Neuronal stem cell (in vitro differentiated cells): ENCODE data around the gene KRTAP12-1.
"Not testable (repeated sequence)": the region's sequence is repeated elsewhere in the genome, so short reads cannot be mapped to it uniquely, and the experiment has no call there.

Experiments used
- DNase-seq: peaks from one replicate; pipeline ENCODE4 v3.0.0-alpha.2; 2013; ENCODE audit warnings: low spot score
- H2AFZ ChIP-seq: one replicate; pipeline ENCODE4 v1.6.1; 2013; ENCODE audit warnings: mild to moderate bottlenecking, low read length, inconsistent platforms
- H2AK5ac ChIP-seq: 2 replicates; pipeline ENCODE4 v1.6.1; 2013; ENCODE audit warnings: low read depth, mild to moderate bottlenecking, inconsistent platforms, low read length, moderate library complexity, mixed read lengths
- H2BK120ac ChIP-seq: 2 replicates; pipeline ENCODE4 v1.6.1; 2013; ENCODE audit warnings: low read depth, mild to moderate bottlenecking, inconsistent platforms, low read length, moderate library complexity, mixed read lengths
- H2BK12ac ChIP-seq: one replicate; pipeline ENCODE4 v1.6.1; 2013; ENCODE audit warnings: low read length, inconsistent platforms
- H2BK15ac ChIP-seq: 2 replicates; pipeline ENCODE4 v1.6.1; 2013; ENCODE audit warnings: mild to moderate bottlenecking, low read length, inconsistent platforms, mixed read lengths
- H2BK5ac ChIP-seq: one replicate; pipeline ENCODE4 v1.6.1; 2013; ENCODE audit warnings: inconsistent platforms, mild to moderate bottlenecking, low read length, moderate library complexity
- H3K14ac ChIP-seq: one replicate; pipeline ENCODE4 v1.6.1; 2013; ENCODE audit warnings: low read length, inconsistent platforms
- H3K18ac ChIP-seq: 2 replicates; pipeline ENCODE4 v1.6.1; 2013; ENCODE audit warnings: low read length, inconsistent platforms
- H3K23ac ChIP-seq: 2 replicates; pipeline ENCODE4 v1.6.1; 2013; ENCODE audit warnings: low read depth, mild to moderate bottlenecking, mixed read lengths, low read length, inconsistent platforms; ENCODE audit not compliant: poor library complexity
- H3K27ac ChIP-seq: replicated peaks from 3 replicates; pipeline ENCODE4 v1.5.1; 2013; ENCODE audit warnings: low read length, inconsistent platforms
- H3K27me3 ChIP-seq, 3 experiments: 2 replicates each; pipeline ENCODE4 v1.6.1; 2013; ENCODE audit warnings: low read length in 3 of 3, mild to moderate bottlenecking in 2 of 3, inconsistent platforms in 1 of 3, low read depth in 1 of 3, mixed read lengths in 1 of 3, moderate library complexity in 1 of 3; ENCODE audit not compliant: control insufficient read depth in 3 of 3, insufficient read depth in 3 of 3
- H3K36me3 ChIP-seq, 2 donors: replicated peaks in 1 of 2; 2 replicates each; pipeline ENCODE4 v1.6.1; 2013; ENCODE audit warnings: low read length in 2 of 2; ENCODE audit not compliant: control insufficient read depth in 2 of 2, insufficient read depth in 2 of 2
- H3K4ac ChIP-seq: 2 replicates; pipeline ENCODE4 v1.6.1; 2013; ENCODE audit warnings: inconsistent platforms, mild to moderate bottlenecking, low read length, moderate library complexity
- H3K4me1 ChIP-seq, 2 donors: 1 replicate in 1 of 2; 2 replicates in 1 of 2; pipeline ENCODE4 v1.6.1; 2013; ENCODE audit warnings: low read length in 2 of 2, low read depth in 1 of 2; ENCODE audit not compliant: control insufficient read depth in 2 of 2, insufficient read depth in 1 of 2
- H3K4me2 ChIP-seq: one replicate; pipeline ENCODE4 v1.6.1; 2013; ENCODE audit warnings: mild to moderate bottlenecking, low read length, inconsistent platforms; ENCODE audit not compliant: insufficient read depth, poor library complexity, severe bottlenecking
- H3K4me3 ChIP-seq, 2 donors: 2 replicates each; pipeline ENCODE4 v1.5.1; 2013; ENCODE audit warnings: low read length in 2 of 2, mild to moderate bottlenecking in 2 of 2, inconsistent platforms in 1 of 2, moderate library complexity in 1 of 2
- H3K79me1 ChIP-seq: one replicate; pipeline ENCODE4 v1.6.1; 2013; ENCODE audit warnings: low read depth, mild to moderate bottlenecking, inconsistent platforms, low read length, moderate library complexity
- H3K9ac ChIP-seq: one replicate; pipeline ENCODE4 v1.6.1; 2013; ENCODE audit warnings: mild to moderate bottlenecking, low read depth, low read length, inconsistent platforms; ENCODE audit not compliant: poor library complexity
- H3K9me3 ChIP-seq, 2 donors: replicated peaks in 1 of 2; 2 replicates each; pipeline versions ENCODE3 to v1.6.1; 2013; ENCODE audit warnings: low read length in 2 of 2, mild to moderate bottlenecking in 2 of 2, inconsistent platforms in 1 of 2, low read depth in 1 of 2, mixed read lengths in 1 of 2, moderate library complexity in 1 of 2; ENCODE audit not compliant: control insufficient read depth in 2 of 2, insufficient read depth in 1 of 2
- H4K8ac ChIP-seq: one replicate; pipeline ENCODE4 v1.6.1; 2013; ENCODE audit warnings: low read depth, mild to moderate bottlenecking, inconsistent platforms, low read length, moderate library complexity
- H4K91ac ChIP-seq: one replicate; pipeline ENCODE4 v1.6.1; 2013; ENCODE audit warnings: low read length, low read depth, mild to moderate bottlenecking, inconsistent platforms; ENCODE audit not compliant: poor library complexity
- WGBS, 2 donors: extraction: QIAGEN DNeasy Blood & Tissue Kit; methylation state at CpG; one replicate each; pipeline ENCODE4 v1.1.7; 2013; ENCODE audit warnings: missing lambda C conversion rate in 2 of 2, mixed read lengths in 1 of 2; ENCODE audit not compliant: insufficient read length in 2 of 2, insufficient replicate concordance in 1 of 2; ENCODE audit errors: extremely low coverage in 2 of 2; 5-methylcytosine and 5-hydroxymethylcytosine counted together

KRTAP12-1 gene

DNA sequence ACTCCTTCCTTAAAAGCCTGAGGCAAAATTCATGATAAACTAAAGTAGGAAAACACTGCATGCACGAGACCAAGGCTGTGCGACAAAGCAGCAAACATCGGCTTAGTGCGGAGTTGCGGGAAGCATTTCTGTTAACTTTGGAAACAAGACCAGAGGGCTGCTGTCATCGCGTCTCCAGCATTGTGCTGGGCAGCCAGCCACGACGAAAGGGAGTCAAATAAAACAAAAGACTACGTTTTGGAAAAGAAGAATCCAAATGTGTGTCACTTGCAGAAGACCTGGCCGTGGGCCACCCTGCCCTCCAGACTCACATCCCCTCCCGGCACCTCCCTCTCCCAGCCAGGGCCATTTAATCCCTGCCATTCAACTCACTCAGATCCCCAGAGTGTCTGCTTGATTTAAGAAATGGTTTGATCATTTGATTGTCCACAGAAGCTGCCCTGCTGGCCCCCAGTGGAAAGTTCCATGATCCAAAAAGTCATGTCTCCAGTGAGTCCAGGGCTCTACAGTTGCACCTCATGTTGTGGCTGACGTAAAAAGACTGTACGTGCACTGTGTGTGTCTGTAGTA, 38.1 kb downstream of the KRTAP12-1 start:
- Histone ChIP-seq H3K4ac (no peak overlapping the region), H3K4me2 (no peak overlapping the region), H3K23ac (no peak overlapping the region), H2BK120ac (no peak overlapping the region), H3K27ac (no peak overlapping the region), H4K8ac (no peak overlapping the region), H4K91ac (no peak overlapping the region), H2BK15ac (no peak overlapping the region), H2BK12ac (no peak overlapping the region), H3K36me3 (no peaks in the 10 kb centered on the region), H3K79me1 (no peaks in the 10 kb centered on the region), H2AK5ac (no peak overlapping the region), H3K27me3 (peaks cover 0 to 15% (median 0%) of the 10 kb centered on the region in 3 experiments), H3K14ac (no peak overlapping the region), H2AFZ (no peak overlapping the region), H3K9me3 (peaks cover 4 to 6% of the 10 kb centered on the region in 2 donors), H3K4me1 (peaks cover 0 to 3% of the 10 kb centered on the region in 2 donors), H3K4me3 (no peak overlapping the region), H2BK5ac (no peak overlapping the region), H3K18ac (no peak overlapping the region), H3K9ac (no peak overlapping the region)
- DNase-seq = no peak
- no CpG with 5 or more reads among the region's 14 CpGs for WGBS, 2 donors

DNA sequence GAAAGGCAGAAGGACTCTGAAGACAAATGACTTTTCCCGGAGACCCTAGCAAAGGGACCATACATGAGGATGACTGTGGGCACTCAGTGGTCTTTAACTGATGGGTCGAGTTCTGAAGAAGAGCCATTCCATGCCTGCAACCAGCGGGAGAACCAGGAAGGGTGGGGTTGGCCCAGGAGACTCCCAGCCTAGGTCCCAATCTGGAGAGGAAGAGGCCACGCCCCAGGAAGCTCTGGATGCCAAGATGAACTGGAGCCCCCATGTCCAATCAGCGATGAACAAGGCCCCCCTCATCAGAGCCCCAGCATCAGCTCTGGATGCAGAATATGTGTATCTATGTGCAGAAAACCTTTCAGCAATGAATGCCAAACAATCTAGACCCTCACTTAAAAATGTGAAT, 41.2 kb downstream of the KRTAP12-1 start:
- peaks cover 5 to 11% of the 10 kb centered on the region in 2 donors for H3K4me1 ChIP-seq
- no peak overlapping the region for H3K27ac ChIP-seq
- no peak overlapping the region for H3K18ac ChIP-seq
- H3K4me3 ChIP-seq = no peak overlapping the region
- peaks cover 4 to 6% of the 10 kb centered on the region in 2 donors for H3K9me3 ChIP-seq
- DNase-seq = no peak
- H3K14ac ChIP-seq = no peak overlapping the region
- no peak overlapping the region for H4K91ac ChIP-seq
- H3K36me3 ChIP-seq = no peaks in the 10 kb centered on the region
- H3K27me3 ChIP-seq = no peaks in the 10 kb centered on the region
- no peaks in the 10 kb centered on the region for H3K79me1 ChIP-seq
- H2BK5ac ChIP-seq = no peak overlapping the region
- H2BK15ac ChIP-seq = no peak overlapping the region
- H2AK5ac ChIP-seq = no peak overlapping the region
- no peak overlapping the region for H3K4me2 ChIP-seq
- H3K9ac ChIP-seq = no peak overlapping the region
- no peak overlapping the region for H3K23ac ChIP-seq
- H2BK120ac ChIP-seq = no peak overlapping the region
- H3K4ac ChIP-seq = no peak overlapping the region
- no peak overlapping the region for H4K8ac ChIP-seq
- no peak overlapping the region for H2BK12ac ChIP-seq
- no CpG with 5 or more reads among the region's 5 CpGs for WGBS, 2 donors
- H2AFZ ChIP-seq = no peak overlapping the region

DNA sequence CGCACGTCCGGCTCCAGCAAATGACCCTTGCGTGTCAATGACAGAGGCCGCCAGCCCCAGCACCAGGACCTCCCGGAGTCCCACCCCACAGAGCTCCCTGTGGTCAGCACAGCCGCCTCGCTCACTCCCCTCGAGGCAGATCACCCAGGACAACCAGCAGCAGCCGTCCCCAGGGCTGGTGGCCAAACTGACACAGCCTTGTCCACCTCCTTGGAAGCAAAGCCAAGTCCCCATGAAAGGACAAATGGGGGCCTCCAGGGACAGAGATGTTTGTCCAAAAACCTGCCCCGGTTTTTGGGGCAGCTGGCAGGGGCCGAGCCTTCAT, 42.7 kb downstream of the KRTAP12-1 start:
- no peak overlapping the region for H2AFZ ChIP-seq
- no peak overlapping the region for H2BK120ac ChIP-seq
- H2BK12ac ChIP-seq = no peak overlapping the region
- no peak overlapping the region for H4K8ac ChIP-seq
- peaks cover 5 to 11% of the 10 kb centered on the region in 2 donors for H3K4me1 ChIP-seq
- H3K23ac ChIP-seq = no peak overlapping the region
- H4K91ac ChIP-seq = no peak overlapping the region
- H3K14ac ChIP-seq = no peak overlapping the region
- H3K36me3 ChIP-seq = no peaks in the 10 kb centered on the region
- no peak overlapping the region for H3K4ac ChIP-seq
- no peaks in the 10 kb centered on the region for H3K79me1 ChIP-seq
- no peaks in the 10 kb centered on the region for H3K27me3 ChIP-seq
- H3K4me2 ChIP-seq = no peak overlapping the region
- H3K27ac ChIP-seq = no peak overlapping the region
- peaks cover 4 to 6% of the 10 kb centered on the region in 2 donors for H3K9me3 ChIP-seq
- peak overlapping the region; percentile 92 for H2AK5ac ChIP-seq
- peak overlapping the region; percentile 31 for H2BK5ac ChIP-seq
- H2BK15ac ChIP-seq = peak overlapping the region; percentile 24
- DNase-seq = no peak
- H3K18ac ChIP-seq = peak overlapping the region; percentile 53
- no peak overlapping the region for H3K4me3 ChIP-seq
- H3K9ac ChIP-seq = no peak overlapping the region
- WGBS, 2 donors = no CpG with 5 or more reads among the region's 12 CpGs

DNA sequence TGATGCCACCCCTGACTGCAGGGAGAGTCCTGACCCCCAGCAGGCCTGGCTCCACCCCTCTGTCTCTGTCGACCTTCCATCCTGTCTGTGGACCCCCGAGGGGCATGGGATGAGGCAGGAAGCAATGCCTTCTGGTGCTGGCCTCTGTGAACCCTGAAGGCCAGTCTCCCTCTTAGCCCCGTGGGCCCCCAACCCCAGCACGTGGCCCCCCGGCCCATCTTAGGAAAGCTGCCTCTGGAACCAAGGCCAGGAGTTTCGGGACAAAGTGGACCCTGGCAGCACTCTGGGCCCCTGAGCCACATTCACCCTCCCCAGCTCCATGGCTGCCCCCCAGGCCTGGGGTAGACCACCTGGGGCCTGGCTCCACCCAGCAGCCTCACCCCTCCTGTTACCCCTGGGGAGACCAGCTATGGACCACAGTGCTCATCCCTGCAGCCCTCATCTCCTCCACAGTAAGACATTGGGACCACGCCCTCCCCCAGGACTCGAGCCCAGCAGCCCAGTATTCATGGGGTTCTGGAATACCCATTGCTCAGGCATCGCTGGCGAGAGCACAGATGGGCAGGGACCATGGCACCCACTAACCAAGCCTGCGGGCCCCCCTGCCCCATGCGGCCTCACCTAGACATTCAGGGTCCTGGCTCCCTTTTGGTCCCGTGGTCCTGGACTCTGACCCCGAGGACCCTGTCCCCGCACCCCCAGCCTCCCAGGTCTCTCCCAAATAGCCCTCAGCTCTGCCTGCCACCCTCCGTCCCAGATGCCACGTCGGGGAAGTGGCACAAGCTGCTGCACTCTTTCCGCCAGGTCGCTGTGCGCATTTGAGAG, 43.2 kb downstream of the KRTAP12-1 start:
- not testable (repeated sequence) for DNase-seq, H3K27me3 ChIP-seq, H3K4ac ChIP-seq

More for the DNA sequence above, 43.2 kb downstream of the KRTAP12-1 start:
- not testable (repeated sequence) for H4K91ac ChIP-seq, H4K8ac ChIP-seq, H2AFZ ChIP-seq, H3K4me3 ChIP-seq, H3K4me2 ChIP-seq, H2BK120ac ChIP-seq, H3K14ac ChIP-seq, H3K9ac ChIP-seq, H3K79me1 ChIP-seq, H3K27ac ChIP-seq, H2BK15ac ChIP-seq, H3K36me3 ChIP-seq, H2BK12ac ChIP-seq, H3K9me3 ChIP-seq, H3K23ac ChIP-seq
- peak overlapping the region; percentile 92 for H2AK5ac ChIP-seq
- H3K18ac ChIP-seq = peak overlapping the region; percentile 53
- peak overlapping the region; percentile 31 for H2BK5ac ChIP-seq
- peaks cover 5 to 11% of the 10 kb centered on the region in 2 donors for H3K4me1 ChIP-seq
- no CpG with 5 or more reads among the region's 21 CpGs for WGBS, 2 donors
